HepG2 (cell line): Measurements from ENCODE around the gene CAMKK1. TPM values are rescaled to one million over a fixed set of nuclear protein-coding genes. Genes with fewer than 3 reads are reported as not detected.

Experiments
- ATAC-seq: fragments of 200-7000 bp; cut with Tn5 transposase; 3 replicates; pipeline ENCODE4 v1.9.1; 2020; ENCODE audit warnings: mild to moderate bottlenecking, moderate library complexity
- BruUV-seq: library from RNA; stranded (reverse); fragments of 400-500 nt; replicated peaks from 2 replicates; lab custom pipeline; 2021; lab: Mats Ljungman, UMichigan
- CTCF ChIA-PET: fragments of 300-600 bp; formaldehyde crosslinking; extraction: SDS; loops from one replicate; lab custom pipeline; 2021; ENCODE audit warnings: low total read pairs, inconsistent platforms, low intra/inter-chr PET ratio; lab: Yijun Ruan, JAX
- POLR2A ChIA-PET: fragments of 350-600 bp; sonication (Branson Sonifier 250); formaldehyde crosslinking; loops from one replicate; lab custom pipeline; 2020; ENCODE audit warnings: antibody characterized with exemption, inconsistent platforms; lab: Yijun Ruan, JAX
- DNase-seq: peaks from one replicate; pipeline ENCODE4 v3.0.0-alpha.2; 2015; ENCODE audit warnings: low spot score
- FAIRE-seq: peaks from 3 replicates; lab custom pipeline; 2011; peaks lifted over from hg19 to GRCh38; lab: Jason Lieb, UNC
- H2AFZ ChIP-seq: one replicate; pipeline ENCODE4 v1.6.1; 2011; ENCODE audit warnings: low read length, inconsistent platforms
- H3K27ac ChIP-seq: fragments of 300-600 bp; 3 replicates; pipeline ENCODE4 v1.8.0; 2011; ENCODE audit warnings: mixed run types, mild to moderate bottlenecking, mixed read lengths, low read length, inconsistent platforms; ENCODE audit not compliant: insufficient read depth; ENCODE audit errors: extremely low read length
- H3K27me3 ChIP-seq, 2 experiments: fragments of 200-600 bp in 1 of 2; 2 replicates in 1 of 2; 3 replicates in 1 of 2; pipeline versions ENCODE4 v1.6.0 to v1.8.0; 2011; ENCODE audit warnings: low read length in 2 of 2, mild to moderate bottlenecking in 2 of 2, moderate library complexity in 2 of 2, inconsistent platforms in 1 of 2; ENCODE audit not compliant: insufficient read depth in 2 of 2, control insufficient read depth in 1 of 2
- H3K36me3 ChIP-seq, 2 experiments: fragments of 200-600 bp in 1 of 2; replicated peaks in 1 of 2; 2 replicates in 1 of 2; 3 replicates in 1 of 2; pipeline versions ENCODE4 v1.5.1 to v1.8.0; 2011; ENCODE audit warnings: low read length in 2 of 2, inconsistent platforms in 1 of 2; ENCODE audit not compliant: insufficient read depth in 2 of 2, control insufficient read depth in 1 of 2
- H3K4me1 ChIP-seq: 2 replicates; pipeline ENCODE4 v1.5.1; 2012; ENCODE audit warnings: low read length, inconsistent platforms; ENCODE audit not compliant: insufficient read depth
- H3K4me2 ChIP-seq: 2 replicates; pipeline ENCODE4 v1.6.0; 2011; ENCODE audit warnings: low read depth, low read length, inconsistent platforms
- H3K4me3 ChIP-seq, 3 experiments: fragments of 200-600 bp in 1 of 3; sonication (generic), shearing (Covaris generic) in 1 of 3; replicated peaks in 1 of 3; 2 replicates each; pipeline ENCODE4 v1.5.1; 2011 to 2016; ENCODE audit warnings: low read length in 3 of 3, inconsistent platforms in 2 of 3, low read depth in 2 of 3, mild to moderate bottlenecking in 2 of 3, control low read depth in 1 of 3, mixed read lengths in 1 of 3; ENCODE audit not compliant: insufficient read depth in 1 of 3
- H3K79me2 ChIP-seq: one replicate; pipeline ENCODE4 v1.6.1; 2011; ENCODE audit warnings: low read length, inconsistent platforms; ENCODE audit not compliant: insufficient read depth
- H3K9ac ChIP-seq: 2 replicates; pipeline ENCODE4 v1.6.0; 2011; ENCODE audit warnings: mild to moderate bottlenecking, low read depth, low read length, inconsistent platforms; ENCODE audit not compliant: insufficient read depth
- H3K9me3 ChIP-seq: 2 replicates; pipeline ENCODE4 v1.5.1; 2012; ENCODE audit warnings: mild to moderate bottlenecking, low read length
- H4K20me1 ChIP-seq: 2 replicates; pipeline ENCODE4 v1.6.0; 2011; ENCODE audit warnings: inconsistent platforms, mild to moderate bottlenecking, low read length, moderate library complexity; ENCODE audit not compliant: insufficient read depth
- FOSL2 ChIP-seq: sonication (generic); formaldehyde crosslinking; IDR thresholded peaks from 2 replicates; pipeline ENCODE4 v1.4.0; 2020; ENCODE audit warnings: missing genetic modification reagents
- GFI1 ChIP-seq: sonication (generic); formaldehyde crosslinking; IDR thresholded peaks from 2 replicates; pipeline ENCODE4 v1.5.0; 2020; ENCODE audit warnings: missing genetic modification reagents, mild to moderate bottlenecking, borderline replicate concordance
- HNF4A ChIP-seq: sonication (generic); formaldehyde crosslinking; IDR thresholded peaks from 2 replicates; pipeline ENCODE4 v1.4.0; 2020; ENCODE audit warnings: missing genetic modification reagents
- HNRNPH1 ChIP-seq: fragments of 200-400 bp; formaldehyde crosslinking; optimal IDR thresholded peaks from 2 replicates; pipeline ENCODE3; 2017; ENCODE audit warnings: mild to moderate bottlenecking, low read depth, low read length
- KAT8 ChIP-seq: IDR thresholded peaks from 2 replicates; pipeline ENCODE4 v1.6.1; 2016; ENCODE audit warnings: missing genetic modification reagents, missing compliant biosample characterization
- MED8 ChIP-seq: sonication (generic); formaldehyde crosslinking; IDR thresholded peaks from 2 replicates; pipeline ENCODE4 v1.8.1; 2023; ENCODE audit warnings: mild to moderate bottlenecking, missing genetic modification reagents; ENCODE audit not compliant: insufficient replicate concordance
- MTF2 ChIP-seq: sonication (generic); formaldehyde crosslinking; IDR thresholded peaks from 2 replicates; pipeline ENCODE4 v1.5.0; 2020; ENCODE audit warnings: missing genetic modification reagents, borderline replicate concordance
- NFIB ChIP-seq: sonication (generic); formaldehyde crosslinking; IDR thresholded peaks from 2 replicates; pipeline ENCODE4 v1.9.0; 2021; ENCODE audit warnings: missing genetic modification reagents, mild to moderate bottlenecking, borderline replicate concordance
- NR2F2 ChIP-seq: IDR thresholded peaks from 2 replicates; pipeline ENCODE4 v1.6.1; 2012; ENCODE audit warnings: low read depth, inconsistent platforms, borderline replicate concordance
- PCBP2 ChIP-seq: fragments of 200-400 bp; formaldehyde crosslinking; optimal IDR thresholded peaks from 2 replicates; pipeline ENCODE3; 2018; ENCODE audit warnings: low read length, low read depth; ENCODE audit not compliant: poor library complexity, severe bottlenecking
- REPIN1 ChIP-seq: sonication (generic); formaldehyde crosslinking; IDR thresholded peaks from 2 replicates; pipeline ENCODE4 v1.8.0; 2022; ENCODE audit warnings: missing genetic modification reagents, low read depth, mild to moderate bottlenecking, borderline replicate concordance
- ZFP62 ChIP-seq: sonication (generic); formaldehyde crosslinking; IDR thresholded peaks from 2 replicates; pipeline ENCODE4 v1.4.0; 2020; ENCODE audit warnings: missing genetic modification reagents
- ZMYM2 ChIP-seq: sonication (generic); formaldehyde crosslinking; IDR thresholded peaks from 2 replicates; pipeline ENCODE4 v1.8.0; 2022; ENCODE audit warnings: mild to moderate bottlenecking, missing genetic modification reagents
- ZNF781 ChIP-seq: sonication (generic); formaldehyde crosslinking; IDR thresholded peaks from 2 replicates; pipeline ENCODE4 v1.5.1; 2020; ENCODE audit warnings: borderline replicate concordance, mild to moderate bottlenecking, missing genetic modification reagents; ENCODE audit errors: not compliant biosample characterization
- ZSCAN29 ChIP-seq: sonication (generic); formaldehyde crosslinking; conservative IDR thresholded peaks from 2 replicates; pipeline ENCODE4 v1.4.0; 2020; ENCODE audit warnings: mild to moderate bottlenecking, missing genetic modification reagents
- WGBS: methylation state at CpG from one replicate; pipeline ENCODE4 v1.1.6; 2017; ENCODE audit warnings: low lambda C conversion rate; 5-methylcytosine and 5-hydroxymethylcytosine counted together
- in situ Hi-C: cut with HindIII; loops from 2 replicates; pipeline ENCODE4 v1.10.0; 2017; ENCODE audit warnings: low pct_unique_long_range_greater_than_20kb; ENCODE audit not compliant: extremely low pct_ligation_motif_present
- intact Hi-C: fragments of 100-400 bp; cut with micrococcal nuclease; formaldehyde crosslinking; loops from one replicate; pipeline ENCODE4 v1.10.0; 2022; ENCODE audit not compliant: unreplicated experiment
- polyA plus RNA-seq, 8 experiments: library from polyadenylated mRNA; depleted of rRNA in 3 of 8; stranded (reverse) in 7 of 8; unstranded in 1 of 8; fragments of >200 nt; fragmentation: Illumina TruSeq in 4 of 8; extraction: Trizol in 4 of 8; gene quantifications; 2 replicates each; pipeline versions ENCODE4 v1.2.1 to v1.2.3, GENCODE V29; 2011 to 2016; ENCODE audit warnings: low read depth in 4 of 8, missing spikeins in 1 of 8, mixed read lengths in 1 of 8; ENCODE audit not compliant: insufficient read depth in 1 of 8
- total RNA-seq, 5 experiments: library from RNA; depleted of rRNA; stranded (reverse); fragments of >200 nt; fragmentation: Illumina TruSeq; extraction: Trizol; gene quantifications; 2 replicates each; pipeline ENCODE4 v1.2.3, GENCODE V29; 2016; ENCODE audit warnings: low read depth in 1 of 5
- TF ChIP-seq, protein P1 (sequence below): IDR thresholded peaks from 2 replicates; pipeline ENCODE4 v1.6.1; 2012; ENCODE audit warnings: inconsistent platforms
- TF ChIP-seq, protein P2 (sequence below): IDR thresholded peaks from 2 replicates; pipeline ENCODE4 v1.4.0; 2020; ENCODE audit warnings: mild to moderate bottlenecking, missing genetic modification reagents
- TF ChIP-seq, protein P3 (sequence below): sonication (generic); formaldehyde crosslinking; IDR thresholded peaks from 2 replicates; pipeline ENCODE4 v1.5.1; 2020; ENCODE audit warnings: mild to moderate bottlenecking, missing genetic modification reagents, borderline replicate concordance
- TF ChIP-seq, protein P4 (sequence below): IDR thresholded peaks from 2 replicates; pipeline ENCODE4 v1.6.1; 2016; ENCODE audit warnings: control low read depth

Gene CAMKK1
- total and polyA plus RNA-seq, 2 of the 13 experiments (the other 11 are each of a cell fraction or from before 2014, with no cell fraction given): 1.5 to 1.6 TPM

DNA sequence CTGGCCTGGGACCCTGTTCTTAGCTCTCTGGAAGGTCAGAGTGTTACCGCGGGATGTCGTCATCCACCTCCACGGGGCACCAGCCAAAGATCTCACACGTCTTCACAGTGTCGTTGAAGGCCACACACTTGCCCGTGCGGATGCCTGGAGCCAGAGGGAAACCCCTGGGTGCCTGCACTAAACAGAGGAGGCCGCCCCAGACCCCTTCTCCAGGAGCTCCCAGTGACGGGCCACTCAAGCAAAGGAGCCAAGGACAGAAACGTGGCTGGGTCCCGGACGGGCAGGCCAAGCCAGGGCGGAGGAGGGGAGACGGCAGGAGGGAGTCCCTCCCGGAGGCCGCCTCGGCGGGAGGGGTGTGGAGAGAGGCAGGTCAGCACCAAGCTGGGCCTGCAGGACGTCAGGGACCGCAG is 11.0 kb upstream of the CAMKK1 start:
- Histone ChIP-seq H3K27ac (no peak overlapping the region), H3K4me3 (peak overlapping the region; percentile 38 to 67 (median 40)), H4K20me1 (no peaks in the 10 kb centered on the region), H3K4me2 (peak overlapping the region; percentile 77), H3K9ac (peak overlapping the region; percentile 44; the same call in 1 of the 2 replicates), H3K79me2 (no peaks in the 10 kb centered on the region), H3K4me1 (peaks cover 16% of the 10 kb centered on the region), H3K36me3 (no peaks in the 10 kb centered on the region), H3K9me3 (no peaks in the 10 kb centered on the region), H3K27me3 (peaks cover 7 to 26% of the 10 kb centered on the region in 2 experiments), H2AFZ (no peak overlapping the region)
- POLR2A ChIA-PET: interaction anchor here (0.8 to 3.9 kb wide), 7 partner anchors 9 to 240 kb away, joined by 3 to 47 read pairs (median 5); partner anchors contain the start of genes CAMKK1, CYB5D2, NCBP3 and P2RX1
- no peak for FAIRE-seq
- no peak for DNase-seq
- 1% methylated on average over 15 of the region's 21 CpGs for WGBS
- in situ Hi-C loops: loop anchor here (10.0 kb wide), 1 partner anchor 169 kb away; no protein-coding TSS in a partner anchor
- intact Hi-C loops: loop anchor here (10.0 kb wide), 1 partner anchor 169 kb away; no protein-coding TSS in a partner anchor
- CTCF ChIA-PET: no interaction called here
- BruUV-seq: no TSS peak
- ATAC-seq: peak; percentile 63
- TF ChIP-seq, protein P1, sequence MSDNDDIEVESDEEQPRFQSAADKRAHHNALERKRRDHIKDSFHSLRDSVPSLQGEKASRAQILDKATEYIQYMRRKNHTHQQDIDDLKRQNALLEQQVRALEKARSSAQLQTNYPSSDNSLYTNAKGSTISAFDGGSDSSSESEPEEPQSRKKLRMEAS: peak; percentile 34; the same call in 1 of the 2 replicates
- TF ChIP-seq MED8 (CRISPR knock-in tag) (no peak), NR2F2 (no peak), ZMYM2 (CRISPR knock-in tag) (no peak), PCBP2 (no peak), KAT8 (CRISPR knock-in tag) (peak; percentile 18; the same call in 1 of the 2 replicates), ZSCAN29 (CRISPR knock-in tag) (no peak), REPIN1 (CRISPR knock-in tag) (no peak), HNRNPH1 (no peak), NFIB (CRISPR knock-in tag) (no peak), ZFP62 (CRISPR knock-in tag) (no peak), MTF2 (CRISPR knock-in tag) (peak; percentile 61; the same call in 1 of the 2 replicates), ZNF781 (CRISPR knock-in tag) (no peak), FOSL2 (CRISPR knock-in tag) (0 out of 2 replicates have a peak, but pooled peaks have one; percentile 7), HNF4A (no peak), GFI1 (CRISPR knock-in tag) (no peak)
- TF ChIP-seq, protein P2, sequence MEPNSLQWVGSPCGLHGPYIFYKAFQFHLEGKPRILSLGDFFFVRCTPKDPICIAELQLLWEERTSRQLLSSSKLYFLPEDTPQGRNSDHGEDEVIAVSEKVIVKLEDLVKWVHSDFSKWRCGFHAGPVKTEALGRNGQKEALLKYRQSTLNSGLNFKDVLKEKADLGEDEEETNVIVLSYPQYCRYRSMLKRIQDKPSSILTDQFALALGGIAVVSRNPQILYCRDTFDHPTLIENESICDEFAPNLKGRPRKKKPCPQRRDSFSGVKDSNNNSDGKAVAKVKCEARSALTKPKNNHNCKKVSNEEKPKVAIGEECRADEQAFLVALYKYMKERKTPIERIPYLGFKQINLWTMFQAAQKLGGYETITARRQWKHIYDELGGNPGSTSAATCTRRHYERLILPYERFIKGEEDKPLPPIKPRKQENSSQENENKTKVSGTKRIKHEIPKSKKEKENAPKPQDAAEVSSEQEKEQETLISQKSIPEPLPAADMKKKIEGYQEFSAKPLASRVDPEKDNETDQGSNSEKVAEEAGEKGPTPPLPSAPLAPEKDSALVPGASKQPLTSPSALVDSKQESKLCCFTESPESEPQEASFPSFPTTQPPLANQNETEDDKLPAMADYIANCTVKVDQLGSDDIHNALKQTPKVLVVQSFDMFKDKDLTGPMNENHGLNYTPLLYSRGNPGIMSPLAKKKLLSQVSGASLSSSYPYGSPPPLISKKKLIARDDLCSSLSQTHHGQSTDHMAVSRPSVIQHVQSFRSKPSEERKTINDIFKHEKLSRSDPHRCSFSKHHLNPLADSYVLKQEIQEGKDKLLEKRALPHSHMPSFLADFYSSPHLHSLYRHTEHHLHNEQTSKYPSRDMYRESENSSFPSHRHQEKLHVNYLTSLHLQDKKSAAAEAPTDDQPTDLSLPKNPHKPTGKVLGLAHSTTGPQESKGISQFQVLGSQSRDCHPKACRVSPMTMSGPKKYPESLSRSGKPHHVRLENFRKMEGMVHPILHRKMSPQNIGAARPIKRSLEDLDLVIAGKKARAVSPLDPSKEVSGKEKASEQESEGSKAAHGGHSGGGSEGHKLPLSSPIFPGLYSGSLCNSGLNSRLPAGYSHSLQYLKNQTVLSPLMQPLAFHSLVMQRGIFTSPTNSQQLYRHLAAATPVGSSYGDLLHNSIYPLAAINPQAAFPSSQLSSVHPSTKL: no peak
- TF ChIP-seq, protein P3, sequence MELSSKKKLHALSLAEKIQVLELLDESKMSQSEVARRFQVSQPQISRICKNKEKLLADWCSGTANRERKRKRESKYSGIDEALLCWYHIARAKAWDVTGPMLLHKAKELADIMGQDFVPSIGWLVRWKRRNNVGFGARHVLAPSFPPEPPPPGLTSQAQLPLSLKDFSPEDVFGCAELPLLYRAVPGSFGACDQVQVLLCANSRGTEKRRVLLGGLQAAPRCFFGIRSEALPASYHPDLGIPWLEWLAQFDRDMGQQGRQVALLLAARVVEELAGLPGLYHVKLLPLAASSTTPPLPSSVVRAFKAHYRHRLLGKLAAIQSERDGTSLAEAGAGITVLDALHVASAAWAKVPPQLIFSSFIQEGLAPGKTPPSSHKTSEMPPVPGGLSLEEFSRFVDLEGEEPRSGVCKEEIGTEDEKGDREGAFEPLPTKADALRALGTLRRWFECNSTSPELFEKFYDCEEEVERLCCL (CRISPR knock-in tag): no peak
- TF ChIP-seq, protein P4, sequence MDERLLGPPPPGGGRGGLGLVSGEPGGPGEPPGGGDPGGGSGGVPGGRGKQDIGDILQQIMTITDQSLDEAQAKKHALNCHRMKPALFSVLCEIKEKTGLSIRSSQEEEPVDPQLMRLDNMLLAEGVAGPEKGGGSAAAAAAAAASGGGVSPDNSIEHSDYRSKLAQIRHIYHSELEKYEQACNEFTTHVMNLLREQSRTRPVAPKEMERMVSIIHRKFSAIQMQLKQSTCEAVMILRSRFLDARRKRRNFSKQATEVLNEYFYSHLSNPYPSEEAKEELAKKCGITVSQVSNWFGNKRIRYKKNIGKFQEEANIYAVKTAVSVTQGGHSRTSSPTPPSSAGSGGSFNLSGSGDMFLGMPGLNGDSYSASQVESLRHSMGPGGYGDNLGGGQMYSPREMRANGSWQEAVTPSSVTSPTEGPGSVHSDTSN (CRISPR knock-in tag): no peak
